ENCODE data around the gene ELN. TPM values are rescaled to one million over a fixed set of nuclear protein-coding genes. Genes with fewer than 3 reads are reported as not detected.

Gene ELN
- total and polyA plus RNA-seq, 2 donors (not counting 1 experiment from before 2014, with no cell fraction given), result not detected

DNA sequence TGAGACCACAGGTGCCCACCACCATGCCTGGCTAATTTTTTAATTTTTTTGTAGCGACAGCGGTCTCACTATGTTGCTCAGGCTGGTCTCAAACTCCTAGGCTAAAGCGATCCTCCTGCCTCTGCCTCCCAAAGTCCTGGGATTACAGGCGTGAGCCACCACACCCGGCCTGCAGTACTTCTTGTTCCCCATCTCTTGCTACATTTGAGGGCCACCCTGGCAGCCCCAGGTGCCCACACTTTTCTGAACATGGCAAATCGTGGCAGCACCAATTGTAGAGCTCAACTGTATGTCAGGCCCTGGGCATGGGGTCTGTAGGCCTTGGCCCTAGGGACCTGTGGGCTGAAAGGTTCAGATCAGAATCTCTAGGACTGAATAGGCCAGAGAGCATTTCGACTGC, 30.5 kb downstream of the ELN start:
- no peaks in the 10 kb centered on the region for H3K9me3 Mint-ChIP-seq (ENCODE audit: insufficient read depth)
- no peak for DNase-seq
- intact Hi-C loops (cut with micrococcal nuclease), result no loop called here
- no peaks in the 10 kb centered on the region for H3K27me3 ChIP-seq (replicated peaks in 1 of 4; ENCODE audit: control extremely low read depth in 1 of 4, control insufficient read depth in 3 of 4, insufficient read depth in 4 of 4, low read length in 3 of 4)
- H3K9ac ChIP-seq (ENCODE audit: low read length), result no peak overlapping the region
- no peak for ATAC-seq (ENCODE audit: low read depth)
- no peak overlapping the region for H3K27ac Mint-ChIP-seq
- no peak overlapping the region for H3K4me3 ChIP-seq (ENCODE audit: control extremely low read depth in 1 of 5, extremely low read depth in 1 of 5, insufficient read depth in 1 of 5, low read depth in 2 of 5, low read length in 4 of 5)
- TF ChIP-seq EZH2 (IDR thresholded peaks at IDR 0.05; ENCODE audit: borderline replicate concordance, insufficient read depth, low read depth, low read length, poor library complexity, severe bottlenecking), result no peak
- TF ChIP-seq, protein P1, sequence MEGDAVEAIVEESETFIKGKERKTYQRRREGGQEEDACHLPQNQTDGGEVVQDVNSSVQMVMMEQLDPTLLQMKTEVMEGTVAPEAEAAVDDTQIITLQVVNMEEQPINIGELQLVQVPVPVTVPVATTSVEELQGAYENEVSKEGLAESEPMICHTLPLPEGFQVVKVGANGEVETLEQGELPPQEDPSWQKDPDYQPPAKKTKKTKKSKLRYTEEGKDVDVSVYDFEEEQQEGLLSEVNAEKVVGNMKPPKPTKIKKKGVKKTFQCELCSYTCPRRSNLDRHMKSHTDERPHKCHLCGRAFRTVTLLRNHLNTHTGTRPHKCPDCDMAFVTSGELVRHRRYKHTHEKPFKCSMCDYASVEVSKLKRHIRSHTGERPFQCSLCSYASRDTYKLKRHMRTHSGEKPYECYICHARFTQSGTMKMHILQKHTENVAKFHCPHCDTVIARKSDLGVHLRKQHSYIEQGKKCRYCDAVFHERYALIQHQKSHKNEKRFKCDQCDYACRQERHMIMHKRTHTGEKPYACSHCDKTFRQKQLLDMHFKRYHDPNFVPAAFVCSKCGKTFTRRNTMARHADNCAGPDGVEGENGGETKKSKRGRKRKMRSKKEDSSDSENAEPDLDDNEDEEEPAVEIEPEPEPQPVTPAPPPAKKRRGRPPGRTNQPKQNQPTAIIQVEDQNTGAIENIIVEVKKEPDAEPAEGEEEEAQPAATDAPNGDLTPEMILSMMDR (IDR thresholded peaks at IDR 0.05), result no peak
- H3K27me3 Mint-ChIP-seq, result peaks cover 24% of the 10 kb centered on the region
- peaks cover 0 to 3% (median 0%) of the 10 kb centered on the region in 3 donors for H3K9me3 ChIP-seq (ENCODE audit: control extremely low read depth in 1 of 3, control insufficient read depth in 2 of 3, insufficient read depth in 1 of 3, low read length in 2 of 3)
- H3K4me1 ChIP-seq (ENCODE audit: control insufficient read depth in 2 of 2, insufficient read depth in 2 of 2, low read length in 2 of 2), result peaks cover 0 to 5% of the 10 kb centered on the region in 2 donors
- 86% methylated on average over 7 of the region's 7 CpGs for WGBS (ENCODE audit: insufficient coverage)
- no peaks in the 10 kb centered on the region for H4K20me1 ChIP-seq (ENCODE audit: control insufficient read depth, insufficient read depth, low read length, poor library complexity, severe bottlenecking)
- H3K4me3 Mint-ChIP-seq, result no peak overlapping the region
- peaks cover 5% of the 10 kb centered on the region for H3K4me1 Mint-ChIP-seq
- H3K27ac ChIP-seq (ENCODE audit: low read length in 2 of 2), result no peak overlapping the region
- CTCF ChIA-PET, result interaction anchor here (0.6 to 0.8 kb wide), 2 partner anchors 148 to 328 kb away, joined by 3 read pairs; no protein-coding TSS in a partner anchor
- H2AFZ ChIP-seq (ENCODE audit: insufficient read depth, low read depth, low read length, poor library complexity, severe bottlenecking), result no peak overlapping the region
- H3K4me2 ChIP-seq (replicated peaks; ENCODE audit: low read depth, low read length, poor library complexity, severe bottlenecking), result no peak overlapping the region
- no peaks in the 10 kb centered on the region for H3K36me3 ChIP-seq (replicated peaks in 1 of 2; ENCODE audit: control extremely low read depth in 1 of 2, control insufficient read depth in 1 of 2, extremely low read depth in 1 of 2, insufficient read depth in 2 of 2, low read length in 1 of 2)
- H3K79me2 ChIP-seq (ENCODE audit: control insufficient read depth, insufficient read depth, low read length), result no peaks in the 10 kb centered on the region
- POLR2A ChIA-PET, result interaction anchor here (0.6 kb wide), 1 partner anchor 206 kb away, joined by 4 read pairs; no protein-coding TSS in a partner anchor

DNA sequence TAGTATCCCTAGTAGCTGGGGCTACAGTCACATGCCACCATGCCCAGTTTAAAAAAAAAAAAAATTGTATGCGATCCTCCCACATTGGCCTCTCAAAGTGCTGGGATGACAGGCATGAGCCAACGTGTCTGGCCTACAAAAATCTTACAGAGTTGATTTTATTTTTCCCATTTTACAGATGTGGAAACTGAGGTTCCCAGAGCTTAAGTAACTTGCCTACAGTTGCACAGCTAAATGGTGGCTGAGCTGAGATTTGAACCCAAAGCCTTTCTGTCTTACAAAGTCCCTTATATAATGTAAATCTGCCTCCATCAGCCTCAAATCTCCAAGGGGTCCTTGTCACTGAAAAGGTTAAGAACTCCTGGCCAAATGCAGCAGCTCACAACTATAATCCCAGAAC, 31.1 kb downstream of the ELN start:
- CTCF ChIA-PET, result interaction anchor here (0.5 to 1.0 kb wide), 5 partner anchors 10 to 342 kb away, joined by 3 to 8 read pairs (median 4); no protein-coding TSS in a partner anchor
- H3K27ac Mint-ChIP-seq, result no peak overlapping the region
- TF ChIP-seq EZH2 (IDR thresholded peaks at IDR 0.05; ENCODE audit: borderline replicate concordance, insufficient read depth, low read depth, low read length, poor library complexity, severe bottlenecking), result no peak
- TF ChIP-seq, protein P1 (IDR thresholded peaks at IDR 0.05), result no peak
- peaks cover 5% of the 10 kb centered on the region for H3K4me1 Mint-ChIP-seq
- Histone ChIP-seq H3K9ac (ENCODE audit: low read length) (no peak overlapping the region), H3K27ac (ENCODE audit: low read length in 2 of 2) (no peak overlapping the region), H3K4me3 (ENCODE audit: control extremely low read depth in 1 of 5, extremely low read depth in 1 of 5, insufficient read depth in 1 of 5, low read depth in 2 of 5, low read length in 4 of 5) (no peak overlapping the region), H3K4me1 (ENCODE audit: control insufficient read depth in 2 of 2, insufficient read depth in 2 of 2, low read length in 2 of 2) (peaks cover 0 to 5% of the 10 kb centered on the region in 2 donors), H3K4me2 (replicated peaks; ENCODE audit: low read depth, low read length, poor library complexity, severe bottlenecking) (no peak overlapping the region), H3K79me2 (ENCODE audit: control insufficient read depth, insufficient read depth, low read length) (no peaks in the 10 kb centered on the region), H4K20me1 (ENCODE audit: control insufficient read depth, insufficient read depth, low read length, poor library complexity, severe bottlenecking) (no peaks in the 10 kb centered on the region), H3K27me3 (replicated peaks in 1 of 4; ENCODE audit: control extremely low read depth in 1 of 4, control insufficient read depth in 3 of 4, insufficient read depth in 4 of 4, low read length in 3 of 4) (no peaks in the 10 kb centered on the region), H2AFZ (ENCODE audit: insufficient read depth, low read depth, low read length, poor library complexity, severe bottlenecking) (no peak overlapping the region), H3K36me3 (replicated peaks in 1 of 2; ENCODE audit: control extremely low read depth in 1 of 2, control insufficient read depth in 1 of 2, extremely low read depth in 1 of 2, insufficient read depth in 2 of 2, low read length in 1 of 2) (no peaks in the 10 kb centered on the region), H3K9me3 (ENCODE audit: control extremely low read depth in 1 of 3, control insufficient read depth in 2 of 3, insufficient read depth in 1 of 3, low read length in 2 of 3) (peaks cover 0 to 3% (median 0%) of the 10 kb centered on the region in 3 donors)
- DNase-seq, result no peak
- POLR2A ChIA-PET, result no interaction called here
- no peak overlapping the region for H3K4me3 Mint-ChIP-seq
- WGBS (ENCODE audit: insufficient coverage), result 67% methylated on average over 1 of the region's 2 CpGs
- intact Hi-C loops (cut with micrococcal nuclease), result no loop called here
- ATAC-seq (ENCODE audit: low read depth), result no peak
- H3K9me3 Mint-ChIP-seq (ENCODE audit: insufficient read depth), result no peaks in the 10 kb centered on the region
- H3K27me3 Mint-ChIP-seq, result peaks cover 19% of the 10 kb centered on the region
